Activated CD4-positive, CD25-positive, alpha-beta regulatory T cell (primary cell): ENCODE data around the gene MRPL20.
"Not testable (repeated sequence)": the region's sequence is repeated elsewhere in the genome, so short reads cannot be mapped to it uniquely, and the experiment has no call there.

Experiments
- DNase-seq, 4 experiments: peaks; one replicate each; lab custom pipeline; 2025; lab: John Stamatoyannopoulos, UW

The MRPL20 gene

GRCh38 chr1:1437033-1437903 is 30.2 kb upstream of the MRPL20 start:
- no peak for DNase-seq

- no peak for DNase-seq
These were observed 29.5 kb upstream of the MRPL20 start for GRCh38 chr1:1436630-1437032.

GRCh38 chr1:1435911-1436629 is 29.0 kb upstream of the MRPL20 start:
- no peak for DNase-seq

GRCh38 chr1:1435106-1435903 is 28.2 kb upstream of the MRPL20 start, which contains the start of gene VWA1:
Gene VWA1 (plus strand): TSS chr1:1435690. CDS start chr1:1435749, 59 bp downstream.
- peak in 2 of 4 experiments; percentile 24 to 27 for DNase-seq

- no peak for DNase-seq
These were observed 27.7 kb upstream of the MRPL20 start for GRCh38 chr1:1434824-1435105.

GRCh38 chr1:1434131-1434823 is 27.2 kb upstream of the MRPL20 start:
- no peak for DNase-seq

- no peak for DNase-seq
These were observed 26.7 kb upstream of the MRPL20 start for GRCh38 chr1:1433804-1434130.

GRCh38 chr1:1432951-1433803 is 26.1 kb upstream of the MRPL20 start:
- no peak for DNase-seq

- DNase-seq = no peak
These were observed 25.3 kb upstream of the MRPL20 start for GRCh38 chr1:1432274-1432950.

- no peak for DNase-seq
These were observed 24.8 kb upstream of the MRPL20 start for GRCh38 chr1:1431845-1432273.

- DNase-seq = no peak
These were observed 24.1 kb upstream of the MRPL20 start for GRCh38 chr1:1430992-1431844.

GRCh38 chr1:1430114-1430982 is 23.3 kb upstream of the MRPL20 start:
- DNase-seq = no peak

- DNase-seq = no peak
These were observed 22.6 kb upstream of the MRPL20 start for GRCh38 chr1:1429671-1430073.

- not testable (repeated sequence) for DNase-seq
These were observed 21.9 kb upstream of the MRPL20 start for GRCh38 chr1:1428967-1429366.

- DNase-seq = no peak
These were observed 21.1 kb upstream of the MRPL20 start for GRCh38 chr1:1428174-1428573.

GRCh38 chr1:1427820-1428148 is 20.7 kb upstream of the MRPL20 start:
- no peak for DNase-seq

- no peak for DNase-seq
These were observed 20.2 kb upstream of the MRPL20 start for GRCh38 chr1:1427106-1427819.

GRCh38 chr1:1426496-1427105 is 19.5 kb upstream of the MRPL20 start:
- DNase-seq = no peak
